OCI-LY7 (cell line): ENCODE data around the gene TNS3. TPM values are rescaled to one million over a fixed set of nuclear protein-coding genes. Genes with fewer than 3 reads are reported as not detected.

Experiments used
- BruUV-seq: library from RNA; stranded (reverse); fragments of 400-500 nt; replicated peaks from 2 replicates; lab custom pipeline; 2021; lab: Mats Ljungman, UMichigan
- CTCF ChIA-PET: fragments of 300-600 bp; sonication (Branson Sonifier 250); formaldehyde crosslinking; loops from one replicate; lab custom pipeline; 2022; ENCODE audit warnings: antibody characterized with exemption; ENCODE audit not compliant: unreplicated experiment; lab: Charles Lee
- POLR2A ChIA-PET: fragments of 300-600 bp; sonication (Branson Sonifier 250); formaldehyde crosslinking; loops from one replicate; lab custom pipeline; 2022; ENCODE audit warnings: antibody characterized with exemption; lab: Charles Lee
- DNase-seq: peaks from one replicate; pipeline ENCODE4 v3.0.0-alpha.2; 2015; ENCODE audit warnings: low spot score
- H2AFZ ChIP-seq: fragments of 200-600 bp; sonication (generic), shearing (Covaris generic); 2 replicates; pipeline ENCODE4 v1.6.1; 2014; ENCODE audit warnings: mild to moderate bottlenecking, antibody characterized with exemption, low read length, moderate library complexity
- H3K27ac ChIP-seq: fragments of 200-600 bp; sonication (generic); 2 replicates; pipeline ENCODE4 v1.5.1; 2014; ENCODE audit warnings: mixed run types, low read depth, mild to moderate bottlenecking, moderate library complexity, low read length, inconsistent platforms; ENCODE audit not compliant: poor library complexity, severe bottlenecking
- H3K36me3 ChIP-seq: fragments of 200-600 bp; sonication (generic); 2 replicates; pipeline ENCODE4 v1.6.1; 2014; ENCODE audit warnings: mild to moderate bottlenecking, antibody characterized with exemption, low read length, moderate library complexity, mixed read lengths; ENCODE audit not compliant: insufficient read depth
- H3K4me1 ChIP-seq: fragments of 200-600 bp; sonication (generic); 2 replicates; pipeline ENCODE4 v1.5.1; 2014; ENCODE audit warnings: mild to moderate bottlenecking, low read length; ENCODE audit not compliant: insufficient read depth, poor library complexity, severe bottlenecking
- H3K4me2 ChIP-seq: fragments of 200-600 bp; sonication (generic); 2 replicates; pipeline ENCODE4 v1.6.1; 2014; ENCODE audit warnings: mild to moderate bottlenecking, low read length
- H3K4me3 ChIP-seq: fragments of 200-600 bp; sonication (generic); 2 replicates; pipeline ENCODE4 v1.5.1; 2014; ENCODE audit warnings: mild to moderate bottlenecking, low read depth, low read length; ENCODE audit not compliant: poor library complexity, severe bottlenecking
- H3K79me2 ChIP-seq: fragments of 200-600 bp; sonication (generic); 2 replicates; pipeline ENCODE4 v1.6.1; 2016; ENCODE audit warnings: low read depth, mild to moderate bottlenecking, low read length, moderate library complexity, mixed read lengths; ENCODE audit not compliant: insufficient read depth
- H3K9me2 ChIP-seq: fragments of 200-600 bp; sonication (generic); 2 replicates; pipeline ENCODE4 v1.6.1; 2016; ENCODE audit warnings: mild to moderate bottlenecking, low read length, mixed read lengths; ENCODE audit not compliant: insufficient read depth
- H3K9me3 ChIP-seq: fragments of 200-600 bp; sonication (generic); 2 replicates; pipeline ENCODE4 v1.6.1; 2014; ENCODE audit warnings: mild to moderate bottlenecking, mixed run types, low read length, mixed read lengths
- H4K20me1 ChIP-seq: fragments of 200-600 bp; sonication (generic); 2 replicates; pipeline ENCODE4 v1.6.1; 2014; ENCODE audit warnings: mild to moderate bottlenecking, antibody characterized with exemption, low read length, moderate library complexity, mixed read lengths; ENCODE audit not compliant: insufficient read depth
- EZH2phosphoT487 ChIP-seq: fragments of 200-600 bp; sonication (generic); IDR thresholded peaks from 2 replicates; pipeline ENCODE4 v1.6.1; 2018; ENCODE audit warnings: low read depth, borderline replicate concordance, mild to moderate bottlenecking, mixed run types, antibody characterized with exemption, low read length, moderate library complexity, mixed read lengths
- intact Hi-C: fragments of 100-400 bp; cut with micrococcal nuclease; formaldehyde crosslinking; loops from one replicate; pipeline ENCODE4 v1.10.0; 2022; ENCODE audit not compliant: unreplicated experiment
- total RNA-seq, 2 experiments: library from RNA; depleted of rRNA in 1 of 2; stranded (reverse); fragments of >200 nt in 1 of 2; shearing (Covaris generic) in 1 of 2; gene quantifications; 2 replicates each; pipeline ENCODE4 v1.2.3, GENCODE V29; 2014 to 2022
- TF ChIP-seq, protein P1 (sequence below): fragments of 200-600 bp; sonication (generic); conservative IDR thresholded peaks from 2 replicates; pipeline ENCODE4 v1.5.1; 2014; ENCODE audit warnings: mild to moderate bottlenecking, antibody characterized with exemption, low read length, moderate library complexity, mixed read lengths

Gene TNS3
- total RNA-seq, 2 experiments from 2014 or later, result 9.5 to 42.1 TPM

- Histone ChIP-seq H4K20me1 (no peaks in the 10 kb centered on the region), H3K79me2 (no peaks in the 10 kb centered on the region), H3K9me3 (no peaks in the 10 kb centered on the region), H2AFZ (no peak overlapping the region), H3K27ac (no peak overlapping the region), H3K4me3 (no peak overlapping the region), H3K9me2 (no peaks in the 10 kb centered on the region), H3K36me3 (no peaks in the 10 kb centered on the region), H3K4me1 (peaks cover 40% of the 10 kb centered on the region), H3K4me2 (peak overlapping the region; percentile 74; the same call in 1 of the 2 replicates)
- no TSS peak for BruUV-seq
- intact Hi-C loops, result no loop called here
- ChIA-PET CTCF (interaction anchor here (0.5 kb wide), 1 partner anchor 322 kb away, joined by 3 read pairs; no protein-coding TSS in a partner anchor), POLR2A (interaction anchor here (0.6 to 1.0 kb wide), 3 partner anchors 14 to 196 kb away, joined by 3 to 6 read pairs (median 3); no protein-coding TSS in a partner anchor)
- DNase-seq, result no peak
- TF ChIP-seq, protein P1, sequence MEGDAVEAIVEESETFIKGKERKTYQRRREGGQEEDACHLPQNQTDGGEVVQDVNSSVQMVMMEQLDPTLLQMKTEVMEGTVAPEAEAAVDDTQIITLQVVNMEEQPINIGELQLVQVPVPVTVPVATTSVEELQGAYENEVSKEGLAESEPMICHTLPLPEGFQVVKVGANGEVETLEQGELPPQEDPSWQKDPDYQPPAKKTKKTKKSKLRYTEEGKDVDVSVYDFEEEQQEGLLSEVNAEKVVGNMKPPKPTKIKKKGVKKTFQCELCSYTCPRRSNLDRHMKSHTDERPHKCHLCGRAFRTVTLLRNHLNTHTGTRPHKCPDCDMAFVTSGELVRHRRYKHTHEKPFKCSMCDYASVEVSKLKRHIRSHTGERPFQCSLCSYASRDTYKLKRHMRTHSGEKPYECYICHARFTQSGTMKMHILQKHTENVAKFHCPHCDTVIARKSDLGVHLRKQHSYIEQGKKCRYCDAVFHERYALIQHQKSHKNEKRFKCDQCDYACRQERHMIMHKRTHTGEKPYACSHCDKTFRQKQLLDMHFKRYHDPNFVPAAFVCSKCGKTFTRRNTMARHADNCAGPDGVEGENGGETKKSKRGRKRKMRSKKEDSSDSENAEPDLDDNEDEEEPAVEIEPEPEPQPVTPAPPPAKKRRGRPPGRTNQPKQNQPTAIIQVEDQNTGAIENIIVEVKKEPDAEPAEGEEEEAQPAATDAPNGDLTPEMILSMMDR, result no peak
- no peak for TF ChIP-seq EZH2phosphoT487
Measured at GRCh38 chr7:47493976-47494911, 87.7 kb downstream of the TNS3 start.

DNA sequence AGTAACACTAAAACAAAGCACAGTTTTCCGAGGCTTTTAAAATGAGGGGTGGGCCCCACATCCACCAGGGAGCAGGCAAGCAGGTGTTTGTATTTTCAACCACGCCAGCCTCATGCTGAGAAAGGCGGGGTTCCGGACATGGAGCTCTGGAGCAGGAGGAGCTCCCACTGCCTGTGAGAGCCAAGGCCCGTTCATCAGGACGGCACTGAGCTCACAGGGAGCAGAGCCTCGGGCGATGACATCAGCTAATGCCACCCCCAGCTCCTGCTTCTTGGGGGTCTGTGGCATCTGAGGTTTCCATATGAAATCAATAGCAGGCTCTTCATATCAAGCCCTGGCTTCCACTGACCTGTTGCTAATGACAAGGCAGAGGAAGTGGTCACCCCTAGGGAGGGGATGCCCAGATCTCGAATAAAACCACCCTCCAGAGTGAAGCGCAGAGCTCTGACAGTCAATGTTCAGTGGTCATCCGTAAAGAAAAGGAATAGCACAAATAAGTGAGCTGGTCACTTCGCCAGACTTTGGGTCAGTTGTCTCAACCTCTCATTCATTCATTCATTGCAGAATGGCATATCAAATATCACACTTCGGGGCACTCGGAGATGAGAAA lies 89.1 kb downstream of the TNS3 start:
- Histone ChIP-seq H4K20me1 (no peaks in the 10 kb centered on the region), H3K4me1 (peaks cover 26% of the 10 kb centered on the region), H3K36me3 (no peaks in the 10 kb centered on the region), H3K79me2 (no peaks in the 10 kb centered on the region), H3K9me2 (no peaks in the 10 kb centered on the region), H3K4me2 (no peak overlapping the region), H2AFZ (no peak overlapping the region), H3K27ac (no peak overlapping the region), H3K9me3 (no peaks in the 10 kb centered on the region), H3K4me3 (no peak overlapping the region)
- ChIA-PET CTCF (no interaction called here), POLR2A (no interaction called here)
- BruUV-seq, result no TSS peak
- no peak for TF ChIP-seq EZH2phosphoT487
- TF ChIP-seq, protein P1, result no peak
- DNase-seq, result no peak
- intact Hi-C loops, result no loop called here
